Mucosa of gallbladder (tissue), 1 donor: Measurements from ENCODE around the gene SLC2A6. TPM values are rescaled to one million over a fixed set of nuclear protein-coding genes. Genes with fewer than 3 reads are reported as not detected.
A peak's percentile ranks its signal among the peaks of the same experiment; 100 is the strongest.

ENCODE experiments used
- DNase-seq: peaks from one replicate; pipeline ENCODE4 v3.0.0-alpha.2; 2020; ENCODE audit warnings: low spot score
- total RNA-seq: library from RNA; stranded (reverse); gene quantifications from one replicate; pipeline ENCODE4 v1.2.1, GENCODE V29; 2021
- donor health status: DM: no; HTN: no; CAD: no.

SLC2A6 gene
- total RNA-seq, 1 donor from 2014 or later = 18.4 TPM

- no peak for DNase-seq
Observed at GRCh38 chr9:133496861-133497842, 18.3 kb upstream of the SLC2A6 start.

DNA sequence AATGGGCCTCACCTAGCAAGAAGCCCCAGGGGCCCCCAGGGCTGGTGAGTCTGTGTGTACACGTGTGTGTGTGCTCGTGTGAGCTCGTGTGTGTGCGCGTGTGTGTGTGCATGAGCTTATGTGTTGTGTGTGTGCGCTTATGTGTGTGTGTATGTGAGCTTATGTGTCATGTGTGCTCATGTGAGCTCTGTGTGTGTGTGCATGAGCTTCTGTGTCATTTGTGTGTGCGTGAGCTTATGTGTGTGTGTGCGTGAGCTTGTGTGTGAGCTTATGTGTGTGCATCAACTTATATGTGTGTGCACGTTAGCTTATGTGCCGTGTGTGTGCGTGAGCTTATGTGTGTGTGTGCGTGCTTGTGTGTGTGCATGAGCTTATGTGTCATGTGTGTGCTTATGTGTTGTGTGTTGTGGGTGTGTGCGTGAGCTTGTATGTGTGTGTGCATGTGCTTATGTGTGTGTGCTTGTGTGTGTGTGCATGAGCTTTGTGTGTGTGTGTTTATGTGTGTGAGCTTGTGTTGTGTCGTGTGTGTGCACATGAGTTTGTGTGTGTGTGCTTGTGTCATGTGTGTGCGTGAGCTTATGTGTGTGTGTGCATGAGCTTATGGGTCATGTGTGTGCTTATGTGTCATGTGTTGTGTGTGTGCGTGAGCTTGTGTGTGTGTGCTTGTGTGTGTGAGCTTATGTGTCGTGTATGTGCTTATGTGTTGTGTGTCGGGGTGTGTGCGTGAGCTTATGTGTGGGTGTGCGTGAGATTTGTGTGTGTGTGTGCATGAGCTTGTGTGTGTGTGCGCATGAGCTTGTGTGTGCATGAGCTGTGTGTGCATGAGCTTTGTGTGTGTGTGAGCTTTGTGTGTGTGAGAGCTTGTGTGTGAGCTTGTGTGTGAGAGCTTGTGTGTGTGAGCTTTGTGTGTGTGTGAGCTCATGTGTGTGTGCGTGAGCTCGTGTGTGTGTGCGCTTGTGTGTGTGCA lies 16.7 kb upstream of the SLC2A6 start:
- DNase-seq = no peak

DNA sequence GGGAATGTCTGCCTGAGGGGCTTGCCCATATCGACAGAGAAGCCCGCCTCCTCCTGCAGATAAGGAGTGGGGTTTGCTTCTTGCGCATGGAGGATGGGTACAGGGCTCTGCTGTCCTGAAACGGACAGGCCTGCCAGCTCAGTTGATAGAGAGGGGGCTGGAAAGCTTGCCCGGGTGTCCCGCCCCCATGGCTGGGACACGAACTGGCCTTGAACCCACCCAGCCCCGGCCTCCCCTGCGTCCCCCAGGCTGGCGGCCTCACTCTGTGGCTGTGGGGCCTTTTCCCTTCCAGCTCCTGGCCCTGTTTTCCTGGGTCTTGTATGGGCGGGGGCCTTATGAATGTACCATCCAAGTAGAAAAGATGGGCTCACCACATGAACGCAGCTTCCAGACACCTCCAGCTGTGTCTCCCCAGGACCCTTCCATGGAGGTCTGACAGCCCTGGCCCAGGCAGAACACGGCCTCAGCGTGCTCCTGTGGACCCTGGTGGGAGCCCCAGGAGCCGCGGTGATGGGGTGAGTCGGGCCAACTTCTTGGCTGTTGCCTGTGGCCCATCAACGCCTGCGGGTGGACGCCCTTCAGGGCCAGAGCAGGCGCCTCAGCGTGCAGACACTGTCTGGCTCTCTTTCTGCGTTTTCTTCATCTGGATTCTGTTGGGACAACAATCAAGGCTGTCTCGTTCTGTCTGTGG lies 15.9 kb upstream of the SLC2A6 start:
- DNase-seq = no peak

- DNase-seq = no peak
Observed at GRCh38 chr9:133493845-133494540, 15.1 kb upstream of the SLC2A6 start.

- DNase-seq = no peak
Observed at GRCh38 chr9:133493428-133493827, 14.5 kb upstream of the SLC2A6 start.

DNA sequence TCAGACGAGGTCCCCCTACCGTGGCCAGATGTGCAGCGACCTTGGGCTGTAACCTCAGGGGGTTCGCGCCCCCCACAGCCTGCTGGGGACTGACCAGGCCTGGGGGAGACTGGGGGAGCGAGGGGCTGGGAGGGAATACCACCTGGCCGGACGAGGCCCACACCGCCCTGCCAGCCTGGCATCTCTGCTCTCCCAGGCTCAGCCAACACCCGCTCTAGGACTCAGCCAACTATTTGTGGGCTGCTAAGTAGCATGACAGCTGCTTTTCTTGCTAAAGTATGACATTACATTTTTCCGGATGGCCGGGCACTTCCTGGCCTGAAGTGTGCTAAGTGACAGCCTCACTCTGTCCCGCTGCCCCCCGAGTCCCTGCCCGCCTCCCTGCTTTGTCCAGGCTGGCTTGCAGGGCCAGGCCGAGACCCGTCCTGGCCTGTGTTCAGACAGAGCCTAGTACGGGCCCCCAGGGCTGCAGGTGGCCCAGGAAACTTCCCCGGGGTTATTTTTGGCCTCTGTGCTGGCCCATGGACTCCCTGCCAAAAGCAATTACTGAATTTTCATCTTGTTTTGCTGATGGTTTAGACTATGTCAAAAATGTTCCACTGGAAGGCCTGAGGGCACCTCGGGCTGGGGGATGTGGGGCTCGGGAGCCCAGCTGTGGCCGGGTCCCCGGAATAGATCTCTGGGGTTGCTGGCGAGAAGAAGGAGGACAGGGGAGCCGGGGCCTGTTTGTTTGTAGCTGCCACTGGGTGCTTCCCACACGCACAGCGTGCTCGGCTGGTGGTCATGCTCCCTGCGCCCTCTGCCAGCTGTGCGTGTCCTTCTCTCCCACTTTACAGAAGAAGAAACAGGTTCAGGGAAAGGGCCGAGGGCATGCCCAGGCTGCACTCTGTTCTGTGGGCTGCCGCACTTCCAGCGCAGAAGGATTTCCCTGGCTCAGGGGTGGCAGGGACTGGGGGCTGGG lies 13.4 kb upstream of the SLC2A6 start:
- no peak for DNase-seq

- DNase-seq = no peak
Observed at GRCh38 chr9:133491656-133491925, 12.7 kb upstream of the SLC2A6 start.

- DNase-seq = no peak
Observed at GRCh38 chr9:133490865-133491655, 12.2 kb upstream of the SLC2A6 start.

GRCh38 chr9:133490201-133490681 lies 11.3 kb upstream of the SLC2A6 start:
- DNase-seq = no peak

- DNase-seq = no peak
Observed at GRCh38 chr9:133489253-133490190, 10.6 kb upstream of the SLC2A6 start.

GRCh38 chr9:133488686-133489252 lies 9.9 kb upstream of the SLC2A6 start:
- no peak for DNase-seq

GRCh38 chr9:133487331-133487725 lies 8.4 kb upstream of the SLC2A6 start:
- DNase-seq = no peak

DNA sequence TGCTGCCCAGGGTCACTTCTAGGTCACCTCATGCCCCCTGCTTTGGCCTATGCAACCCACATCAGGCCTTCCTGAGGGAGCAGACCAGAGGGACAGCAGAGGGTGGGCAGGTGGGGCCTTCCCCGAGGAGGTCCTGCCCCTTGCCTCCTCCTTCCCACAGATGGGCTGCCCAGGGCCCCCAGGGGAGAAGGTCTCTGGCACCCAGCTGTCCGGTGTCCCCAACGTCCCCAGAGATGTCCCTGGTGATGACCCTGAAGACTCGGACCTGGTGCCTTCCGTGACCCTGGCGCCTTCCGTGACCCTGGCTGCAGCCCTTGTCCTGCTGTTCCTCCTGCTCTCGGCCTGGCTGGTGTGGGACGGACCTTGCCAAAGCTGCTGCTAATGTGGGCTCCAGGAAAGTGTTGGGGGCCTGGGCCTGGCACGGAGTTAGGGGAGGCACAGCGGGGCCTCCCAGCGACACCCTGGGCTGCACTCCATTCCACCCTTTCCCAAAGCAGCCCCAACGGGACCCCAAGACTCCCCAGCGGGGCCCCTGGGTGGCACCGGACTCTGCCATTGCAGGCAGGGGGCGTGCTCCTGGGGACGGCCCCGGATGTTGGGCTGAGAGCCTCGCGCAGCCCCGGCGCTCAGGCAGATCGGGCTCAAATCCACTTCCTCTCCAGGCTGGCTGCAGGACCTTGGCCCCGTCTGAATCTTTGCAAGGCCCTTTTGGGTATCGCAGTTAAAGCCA lies 6.8 kb upstream of the SLC2A6 start:
- no peak for DNase-seq

DNA sequence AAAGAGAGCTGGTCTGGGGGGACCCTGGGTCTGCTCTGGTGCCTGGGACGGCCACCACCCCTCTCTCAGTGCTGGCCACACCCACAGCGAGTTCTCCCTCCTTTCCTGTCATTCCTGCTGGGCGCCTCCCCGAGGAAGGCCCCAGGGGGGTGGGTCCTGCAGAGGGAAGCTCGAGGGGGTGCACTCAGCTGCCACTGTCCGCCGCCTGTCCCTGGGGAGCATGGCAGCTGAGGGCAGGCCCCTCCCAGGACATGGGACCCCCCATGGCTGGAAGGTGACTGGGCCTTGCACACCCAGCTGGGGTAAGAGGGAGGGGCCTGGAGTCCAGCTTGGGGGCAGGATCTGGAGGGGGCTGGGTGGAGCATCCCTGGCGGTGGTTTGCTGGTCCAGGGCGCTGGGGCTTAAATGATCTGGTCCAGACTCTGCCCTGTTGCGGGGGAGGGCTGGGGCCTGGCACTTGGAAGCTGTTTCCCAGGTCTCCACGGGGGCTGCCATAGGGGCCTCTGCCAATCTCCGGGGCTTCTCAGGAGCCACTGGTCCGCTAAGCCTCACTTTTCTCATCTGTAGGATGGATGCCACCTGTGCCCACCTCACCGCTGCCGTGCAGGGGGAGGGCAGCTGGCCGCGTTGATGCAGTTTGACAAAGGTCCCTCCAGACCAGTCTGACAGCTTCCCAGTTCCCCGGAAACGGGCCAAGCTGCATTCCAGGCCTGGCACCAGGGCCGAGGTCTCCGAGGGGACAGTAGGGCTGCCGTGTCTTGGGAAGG lies 6.0 kb upstream of the SLC2A6 start:
- DNase-seq = peak; percentile 60

DNA sequence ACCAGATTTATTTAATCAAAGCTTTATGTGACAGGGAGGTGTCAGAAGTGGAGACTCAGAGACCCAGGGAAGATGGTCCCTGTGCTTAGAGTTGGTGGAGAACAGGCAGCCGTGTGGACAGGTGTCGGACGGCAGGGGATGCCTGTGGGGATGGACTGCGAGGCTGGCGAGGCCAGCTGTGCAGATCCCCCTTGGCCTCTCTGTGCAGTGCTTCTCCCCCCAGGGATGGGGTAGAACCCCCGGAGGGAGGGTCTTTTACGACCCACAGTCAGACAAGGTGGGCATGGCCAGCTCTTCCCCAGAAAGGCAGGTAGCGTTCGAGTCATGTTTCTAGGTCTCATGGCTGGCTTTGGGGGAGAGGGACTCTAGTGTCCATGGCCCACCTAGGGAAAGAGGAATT lies 4.7 kb upstream of the SLC2A6 start:
- no peak for DNase-seq
